ENCODE results near the gene SLC22A1. TPM values are rescaled to one million over a fixed set of nuclear protein-coding genes. Genes with fewer than 3 reads are reported as not detected.

SLC22A1 gene
- total RNA-seq, 2 donors from 2014 or later = 0.74 to 2.3 TPM

GRCh38 chr6:160147146-160147536, 25.5 kb downstream of the SLC22A1 start:
- no peak for TF ChIP-seq CTCF (IDR thresholded peaks at IDR 0.05)
- intact Hi-C loops (cut with DNase I) = no loop called here
- Histone ChIP-seq H3K4me1 (no peaks in the 10 kb centered on the region), H3K4me3 (no peak overlapping the region), H3K27ac (no peak overlapping the region), H3K27me3 (no peaks in the 10 kb centered on the region), H3K9ac (ENCODE audit: low read depth in 2 of 2, low read length in 2 of 2) (no peak overlapping the region), H3K9me3 (no peaks in the 10 kb centered on the region), H3K36me3 (no peaks in the 10 kb centered on the region)
- no peak for DNase-seq

GRCh38 chr6:160154471-160154870, 32.9 kb downstream of the SLC22A1 start:
- TF ChIP-seq CTCF (IDR thresholded peaks at IDR 0.05) = no peak
- H3K9me3 ChIP-seq = no peaks in the 10 kb centered on the region
- DNase-seq = no peak
- H3K27ac ChIP-seq = no peak overlapping the region
- H3K27me3 ChIP-seq = no peaks in the 10 kb centered on the region
- intact Hi-C loops (cut with DNase I) = no loop called here
- no peaks in the 10 kb centered on the region for H3K36me3 ChIP-seq
- no peak overlapping the region for H3K4me3 ChIP-seq
- H3K9ac ChIP-seq (ENCODE audit: low read depth in 2 of 2, low read length in 2 of 2) = no peak overlapping the region
- H3K4me1 ChIP-seq = no peaks in the 10 kb centered on the region

GRCh38 chr6:160156842-160157241, 35.2 kb downstream of the SLC22A1 start:
- no peak for TF ChIP-seq CTCF (IDR thresholded peaks at IDR 0.05)
- Histone ChIP-seq H3K9ac (ENCODE audit: low read depth in 2 of 2, low read length in 2 of 2) (no peak overlapping the region), H3K27me3 (no peaks in the 10 kb centered on the region), H3K9me3 (no peaks in the 10 kb centered on the region), H3K4me1 (no peaks in the 10 kb centered on the region), H3K27ac (no peak overlapping the region), H3K36me3 (no peaks in the 10 kb centered on the region), H3K4me3 (no peak overlapping the region)
- intact Hi-C loops (cut with DNase I) = no loop called here
- DNase-seq = no peak

- Histone ChIP-seq H3K27ac (no peak overlapping the region), H3K27me3 (no peaks in the 10 kb centered on the region), H3K9ac (ENCODE audit: low read depth in 2 of 2, low read length in 2 of 2) (peak overlapping the region in 1 of 2 donors; percentile 54), H3K4me3 (no peak overlapping the region), H3K36me3 (no peaks in the 10 kb centered on the region), H3K4me1 (no peaks in the 10 kb centered on the region), H3K9me3 (no peaks in the 10 kb centered on the region)
- DNase-seq = peak; percentile 52
- TF ChIP-seq CTCF (IDR thresholded peaks at IDR 0.05) = no peak
- intact Hi-C loops (cut with DNase I) = no loop called here
Measured at GRCh38 chr6:160160450-160160849, 38.8 kb downstream of the SLC22A1 start.

- DNase-seq = no peak
- H3K36me3 ChIP-seq = no peaks in the 10 kb centered on the region
- TF ChIP-seq CTCF (IDR thresholded peaks at IDR 0.05) = no peak
- intact Hi-C loops (cut with DNase I) = no loop called here
- no peaks in the 10 kb centered on the region for H3K4me1 ChIP-seq
- H3K9ac ChIP-seq (ENCODE audit: low read depth in 2 of 2, low read length in 2 of 2) = peak overlapping the region in 1 of 2 donors; percentile 54
- no peaks in the 10 kb centered on the region for H3K9me3 ChIP-seq
- no peaks in the 10 kb centered on the region for H3K27me3 ChIP-seq
- H3K4me3 ChIP-seq = no peak overlapping the region
- no peak overlapping the region for H3K27ac ChIP-seq
Measured at GRCh38 chr6:160160929-160161646, 39.5 kb downstream of the SLC22A1 start.

Measured in colonic mucosa (tissue), 4 donors.